GM21447 (cell line): Measurements from ENCODE around the gene GPC6.
"Not testable (repeated sequence)": the region's sequence is repeated elsewhere in the genome, so short reads cannot be mapped to it uniquely, and the experiment has no call there.

Experiments
- ATAC-seq: cut with Tn5 transposase; IDR thresholded peaks from one replicate; pipeline ENCODE4 v1.9.1; 2021; ENCODE audit not compliant: unreplicated experiment

Gene GPC6

DNA sequence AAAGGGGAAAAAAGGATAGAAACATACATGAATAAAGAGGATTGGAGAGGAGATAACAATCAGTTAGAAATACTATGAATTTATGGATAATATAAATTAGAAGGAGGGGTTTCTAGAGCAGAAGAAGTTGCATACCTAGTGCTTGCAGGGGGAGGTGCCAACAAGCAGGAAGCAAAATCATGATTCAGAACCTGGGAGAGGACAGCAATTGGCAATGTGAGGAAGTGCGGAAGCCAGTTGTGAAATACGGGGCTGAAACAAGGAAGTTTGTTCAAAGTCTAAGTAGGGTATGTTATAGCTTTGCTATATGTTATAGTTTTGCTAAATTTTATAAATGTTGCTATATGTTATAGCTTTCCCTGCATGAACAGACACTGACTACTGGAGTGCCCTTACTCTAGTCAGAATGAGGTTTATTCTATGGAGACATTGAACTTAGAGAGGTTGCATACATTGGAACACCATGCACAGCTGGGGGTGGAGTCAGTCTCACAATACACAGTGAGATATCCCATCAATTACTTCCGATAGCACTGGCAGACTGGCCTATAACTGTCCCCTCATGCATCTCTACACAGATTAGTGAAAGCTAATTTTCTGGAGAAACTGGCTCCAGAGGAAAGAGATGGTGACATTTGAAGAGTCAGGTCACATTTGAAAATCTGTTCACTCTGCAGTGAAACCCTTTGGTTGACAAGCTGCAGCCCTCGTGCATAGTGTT, 92.1 kb downstream of the GPC6 start:
- ATAC-seq: no peak

DNA sequence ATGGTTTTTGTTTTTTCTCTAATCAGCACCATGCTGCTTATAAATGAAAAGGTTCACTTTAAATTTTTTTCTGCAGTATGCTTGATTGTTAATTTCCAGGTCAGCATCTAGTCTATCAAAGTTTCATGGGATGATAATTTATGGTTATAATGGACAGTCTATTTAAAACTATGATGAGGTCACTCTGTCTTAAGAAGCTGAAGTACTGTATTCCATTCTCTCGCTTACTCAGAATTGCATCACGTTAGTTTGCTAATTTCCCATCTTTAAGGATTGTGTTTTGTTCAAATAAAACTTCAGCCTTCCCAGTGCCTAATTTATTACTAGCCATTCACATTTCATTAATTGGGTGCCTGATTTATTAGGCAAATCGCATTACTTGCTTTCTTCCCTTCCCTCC, 94.3 kb downstream of the GPC6 start:
- no peak for ATAC-seq

DNA sequence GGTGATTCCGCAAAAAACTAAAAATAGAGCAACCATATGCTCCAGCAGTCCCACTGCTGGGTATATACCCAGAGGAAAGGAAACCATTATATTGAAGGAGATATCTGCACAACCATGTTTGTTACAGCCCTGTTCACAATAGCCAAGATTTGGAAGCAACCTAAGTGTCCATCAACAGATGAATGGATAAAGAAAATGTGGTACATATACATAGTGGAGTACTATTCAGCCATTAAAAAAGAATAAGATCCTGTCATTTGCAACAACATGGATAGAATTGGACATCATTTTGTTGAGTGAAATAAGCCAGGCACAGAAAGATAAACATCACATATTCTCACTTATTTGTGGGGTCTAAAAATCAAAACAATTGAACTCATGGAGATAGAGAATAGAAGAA, 97.3 kb downstream of the GPC6 start:
- ATAC-seq: not testable (repeated sequence)

DNA sequence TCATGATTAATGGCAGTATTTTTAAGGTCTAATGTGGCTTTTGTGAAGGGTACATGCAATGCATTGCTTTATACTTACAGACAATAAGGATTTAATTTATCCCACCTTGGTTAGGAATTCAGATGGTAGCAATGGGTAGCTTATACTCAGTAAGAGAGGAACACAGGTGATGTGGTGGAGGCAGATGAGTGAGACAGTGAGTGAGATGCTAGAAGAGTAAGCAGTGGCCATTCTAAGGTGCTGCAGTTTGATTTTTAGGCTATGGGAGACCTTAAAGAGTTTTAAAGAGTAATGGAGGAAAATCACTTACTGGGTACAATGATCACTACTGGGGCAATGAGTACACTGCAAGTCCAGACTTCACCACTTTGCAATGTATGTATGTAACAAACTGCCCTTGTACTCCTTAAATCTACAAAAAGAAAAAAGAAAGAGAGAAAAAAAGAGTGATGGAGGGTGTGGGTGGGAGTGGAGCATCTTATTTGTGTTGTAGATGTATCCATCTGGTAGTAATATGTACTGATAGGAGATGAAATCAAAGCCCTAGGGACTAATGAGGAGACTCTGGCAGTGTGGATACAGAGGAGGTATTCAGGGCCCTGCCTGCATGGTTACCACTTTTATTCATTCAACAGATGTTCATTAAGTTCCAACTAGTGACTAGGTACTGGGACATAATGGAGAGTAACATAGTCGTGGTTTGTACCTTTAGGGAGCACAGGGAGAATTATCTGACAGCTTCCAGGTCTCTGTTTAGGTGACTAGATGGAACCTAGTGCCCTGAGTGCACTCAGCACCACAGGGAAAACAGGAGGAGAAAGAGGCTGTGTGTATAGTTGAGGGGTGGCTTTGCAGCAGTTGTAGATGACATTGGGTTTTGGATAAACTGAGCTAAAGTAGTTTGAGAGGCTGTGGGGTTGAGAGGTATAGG, 99.0 kb downstream of the GPC6 start:
- ATAC-seq: no peak

DNA sequence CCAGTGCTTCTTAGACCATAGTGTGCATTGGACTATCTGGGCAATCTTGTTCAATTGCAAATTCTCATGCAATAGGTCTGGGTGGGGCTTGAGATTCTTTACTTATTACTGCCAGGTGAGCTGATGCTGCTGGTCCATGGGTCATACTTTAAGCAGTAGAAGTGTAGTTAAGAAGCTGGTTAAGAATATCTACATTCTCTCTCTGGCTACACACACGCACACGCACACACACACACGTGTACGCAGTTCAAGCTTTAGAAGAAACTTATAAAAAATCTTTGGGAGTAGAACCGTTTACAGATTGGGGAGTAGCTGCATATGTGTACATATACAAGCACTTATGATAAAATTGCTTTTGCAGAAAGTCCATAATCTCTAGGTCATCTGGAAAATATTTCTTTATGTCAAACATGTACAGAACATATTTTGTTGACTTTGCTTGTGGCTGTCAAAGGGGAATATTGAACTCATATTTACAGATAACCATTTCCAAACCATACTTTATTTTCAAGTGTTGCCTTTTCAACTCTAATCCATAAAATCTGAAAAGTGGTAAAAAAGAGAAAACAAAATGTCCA, 99.7 kb downstream of the GPC6 start:
- no peak for ATAC-seq

DNA sequence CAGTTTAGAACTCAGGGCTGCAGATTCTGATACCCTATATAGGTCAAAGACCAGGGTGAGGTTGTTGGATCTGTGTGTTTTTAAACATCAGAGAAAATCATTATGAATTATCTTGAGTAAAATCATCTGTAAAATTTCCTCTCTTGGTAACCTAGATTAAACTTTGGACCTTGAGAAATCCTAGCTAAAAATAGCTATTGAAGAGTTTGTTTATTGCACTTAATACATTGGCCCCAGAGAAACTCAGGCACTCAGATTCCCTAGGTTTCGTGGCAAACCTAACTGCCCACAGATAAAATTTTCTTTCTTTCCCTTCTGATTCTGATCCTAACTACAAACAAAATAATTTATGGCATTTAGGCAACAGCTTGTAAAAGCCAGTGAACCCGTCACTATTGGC, 102.3 kb downstream of the GPC6 start:
- ATAC-seq: no peak

DNA sequence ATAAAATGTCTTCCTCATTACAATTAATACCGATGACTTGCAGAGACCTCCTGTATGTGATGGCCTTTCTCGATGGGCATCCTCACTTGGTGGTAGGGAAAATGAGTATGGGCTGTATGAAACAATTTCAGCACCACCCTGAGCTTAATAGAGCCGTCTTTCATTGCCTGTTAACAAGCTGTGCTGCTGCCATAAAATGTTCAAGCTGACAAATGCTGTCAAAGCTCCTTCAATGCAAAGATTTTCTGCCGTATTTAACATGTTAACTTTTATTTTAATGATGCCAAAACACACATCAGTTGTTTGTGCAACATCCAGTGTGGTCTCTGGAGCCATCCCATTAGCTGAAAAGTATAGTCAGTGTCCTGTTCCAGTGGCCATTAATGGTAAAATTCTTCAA, 110.1 kb downstream of the GPC6 start:
- ATAC-seq: no peak

DNA sequence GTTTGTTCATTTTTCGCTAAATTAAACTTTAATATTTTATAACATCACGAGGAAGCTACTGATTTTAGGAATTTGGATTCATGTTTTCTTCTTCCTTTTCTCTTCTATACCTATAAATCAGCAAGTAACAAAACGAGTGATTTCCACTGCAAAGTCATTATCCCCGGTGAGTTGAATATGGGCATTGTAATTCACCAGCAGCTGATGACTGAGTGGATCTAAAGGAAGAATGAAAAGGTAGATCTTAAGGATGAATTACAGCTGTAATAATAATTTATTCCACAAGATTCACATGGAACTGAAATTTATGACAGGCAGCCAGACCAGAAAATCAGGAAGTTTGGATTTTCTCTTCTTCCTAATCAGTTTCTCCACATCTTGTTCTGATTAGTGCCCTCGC, 111.4 kb downstream of the GPC6 start:
- ATAC-seq: no peak

DNA sequence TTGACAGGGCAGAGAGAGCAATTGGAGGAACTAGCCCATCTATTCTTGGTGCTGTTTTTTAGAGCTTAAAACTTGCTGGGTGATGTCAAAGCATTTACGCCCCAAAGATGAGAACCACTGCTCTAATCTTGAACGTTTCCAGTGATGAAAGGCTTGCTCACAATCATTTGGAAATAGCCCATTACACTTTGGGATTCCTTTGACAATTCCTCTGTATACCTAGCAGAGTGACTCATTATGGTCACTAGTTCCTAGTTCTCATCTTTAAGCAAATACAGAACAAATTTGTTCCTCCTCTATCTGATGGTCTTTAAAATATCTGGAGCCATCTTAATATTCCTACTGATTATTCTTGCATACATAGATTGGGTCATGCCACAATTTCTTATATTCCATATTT, 112.3 kb downstream of the GPC6 start:
- no peak for ATAC-seq

DNA sequence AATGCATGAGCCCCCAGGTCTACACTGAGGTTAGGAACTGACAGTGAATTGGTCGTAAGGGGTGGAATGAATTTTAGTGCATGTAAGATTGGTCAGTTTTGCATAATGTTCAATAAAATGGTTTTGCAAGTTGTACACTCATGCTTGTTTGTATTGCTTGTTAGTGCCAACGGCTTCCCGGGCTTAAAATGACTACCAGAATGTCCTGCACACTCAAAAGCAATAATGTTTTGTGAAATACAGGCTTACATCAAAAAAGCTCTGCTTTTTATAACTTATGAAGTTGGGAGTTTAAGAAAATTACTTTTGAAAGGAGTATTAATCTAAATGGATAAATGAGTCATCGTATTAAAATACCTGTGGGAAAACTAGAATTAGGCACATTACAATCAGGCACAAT, 112.9 kb downstream of the GPC6 start:
- no peak for ATAC-seq

DNA sequence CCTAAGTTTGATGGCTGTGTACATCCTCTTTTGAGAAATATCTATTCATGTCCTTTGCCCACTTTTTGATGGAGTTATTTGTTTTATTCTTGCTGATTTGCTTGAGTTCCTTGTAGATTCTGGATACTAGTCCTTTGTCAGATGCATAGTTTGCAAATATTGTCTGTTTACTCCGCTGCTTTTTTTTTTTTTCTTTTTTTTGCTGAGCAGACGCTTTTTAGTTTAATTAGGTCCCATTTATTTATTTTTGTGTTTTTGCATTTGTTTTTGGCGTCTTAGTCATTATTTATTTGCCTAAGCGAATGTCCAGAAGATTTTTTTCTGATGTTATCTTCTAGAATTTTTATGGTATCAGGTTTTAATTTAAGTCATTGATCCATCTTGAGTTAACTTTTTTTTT, 114.9 kb downstream of the GPC6 start:
- no peak for ATAC-seq

DNA sequence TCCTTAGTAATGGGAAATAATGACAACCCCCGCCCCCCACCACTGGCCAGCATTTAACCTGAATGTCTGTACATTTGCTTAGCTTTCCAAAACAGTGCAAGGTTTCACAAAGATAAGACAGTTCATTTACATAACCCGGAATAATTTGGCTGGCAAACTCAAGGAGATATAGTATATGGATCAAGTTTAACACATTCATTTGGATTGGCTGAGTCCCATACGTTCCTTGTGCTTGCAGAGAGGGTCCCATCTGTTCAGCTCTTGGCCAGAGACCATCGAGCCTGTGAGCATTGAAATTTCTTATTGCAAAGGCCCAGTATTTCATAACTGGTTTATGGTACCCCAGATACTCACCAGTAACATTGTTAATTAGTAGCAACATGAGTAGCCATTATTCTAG, 116.5 kb downstream of the GPC6 start:
- no peak for ATAC-seq

DNA sequence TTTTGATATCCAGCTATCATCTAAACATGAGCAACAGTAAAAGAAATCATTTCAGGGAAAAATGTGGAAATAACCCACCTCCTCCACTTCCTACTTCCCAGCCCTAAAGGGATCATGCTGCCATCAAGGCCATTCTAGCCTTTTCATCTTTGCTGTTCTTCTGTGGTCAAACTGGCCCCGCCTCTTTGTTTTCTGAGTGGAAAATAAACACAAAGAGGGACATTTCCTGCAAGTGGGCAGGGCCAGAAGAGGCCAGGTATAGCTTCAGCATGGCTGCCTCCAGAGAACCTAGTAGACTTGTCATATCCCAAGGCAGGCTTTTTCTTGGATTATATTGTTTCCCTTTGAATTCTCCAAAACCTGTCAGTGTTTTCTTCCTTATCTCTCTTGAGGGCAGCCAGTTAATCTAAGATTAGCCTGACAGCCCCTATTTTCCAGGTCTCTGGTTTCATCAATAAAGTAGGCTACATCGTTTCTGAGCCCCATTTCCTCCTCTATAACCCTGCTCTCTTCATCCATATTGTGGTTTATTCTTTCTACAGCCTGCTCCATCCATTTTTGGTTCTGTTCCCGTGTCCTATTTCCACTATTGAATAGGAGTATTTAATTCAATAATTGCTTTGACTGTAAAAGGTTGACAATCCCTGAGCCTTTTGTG, 117.6 kb downstream of the GPC6 start:
- ATAC-seq: no peak

DNA sequence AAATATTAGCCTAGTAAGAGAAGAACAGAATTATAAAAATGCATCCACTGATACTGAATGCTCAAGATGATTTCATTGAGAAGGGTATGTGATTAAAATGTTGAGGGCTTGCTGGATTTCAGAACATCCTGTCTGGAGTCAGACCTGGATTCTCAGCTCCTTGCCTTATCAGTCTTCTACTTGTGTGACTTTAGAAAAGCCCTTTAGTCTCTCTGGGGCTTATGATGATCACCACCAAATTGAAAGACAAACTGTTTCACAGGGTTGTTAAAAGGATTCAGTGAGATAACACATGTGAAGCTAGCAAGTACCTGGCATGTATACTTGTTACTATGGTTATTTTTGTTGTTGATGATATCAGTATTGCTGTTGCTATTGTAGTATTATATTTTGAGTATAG, 118.4 kb downstream of the GPC6 start:
- no peak for ATAC-seq

DNA sequence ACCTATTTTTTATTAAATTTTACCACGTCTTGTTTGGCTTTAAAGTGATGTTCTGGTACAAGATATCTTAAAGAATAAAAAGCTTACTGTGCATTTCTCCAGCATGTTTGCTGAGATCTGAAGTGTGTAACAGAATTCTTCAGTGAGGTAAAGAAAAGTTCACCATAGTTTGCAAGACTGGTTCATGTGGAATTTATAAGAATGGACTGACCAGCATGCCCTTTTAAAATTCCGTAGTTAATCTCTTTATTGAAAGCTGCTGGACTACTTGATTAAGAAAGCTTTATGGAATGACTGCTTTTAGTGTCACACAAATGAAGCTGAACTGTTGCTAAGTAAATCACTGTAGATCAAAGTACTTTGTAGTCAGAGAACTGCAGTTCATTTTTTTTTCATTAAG, 119.2 kb downstream of the GPC6 start:
- ATAC-seq: no peak

DNA sequence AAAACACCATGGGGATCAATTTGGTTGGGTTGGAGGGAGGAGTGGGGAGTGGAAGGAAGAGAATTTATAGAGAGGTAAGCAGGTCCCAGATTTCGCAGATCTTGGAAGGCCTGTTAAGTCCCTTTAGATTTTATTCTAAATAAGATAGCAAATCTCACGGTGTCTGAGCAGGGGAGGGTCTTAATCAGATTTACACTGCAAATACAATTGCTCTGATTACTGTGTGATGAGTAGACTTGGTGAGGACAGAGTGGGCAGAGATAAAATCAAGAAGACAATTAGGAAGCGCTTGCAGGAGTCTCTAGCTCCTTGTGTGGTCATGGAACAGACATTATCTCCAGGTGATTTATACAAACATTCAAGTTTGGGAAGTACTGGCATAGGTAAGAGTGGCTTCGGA, 126.0 kb downstream of the GPC6 start:
- ATAC-seq: no peak

DNA sequence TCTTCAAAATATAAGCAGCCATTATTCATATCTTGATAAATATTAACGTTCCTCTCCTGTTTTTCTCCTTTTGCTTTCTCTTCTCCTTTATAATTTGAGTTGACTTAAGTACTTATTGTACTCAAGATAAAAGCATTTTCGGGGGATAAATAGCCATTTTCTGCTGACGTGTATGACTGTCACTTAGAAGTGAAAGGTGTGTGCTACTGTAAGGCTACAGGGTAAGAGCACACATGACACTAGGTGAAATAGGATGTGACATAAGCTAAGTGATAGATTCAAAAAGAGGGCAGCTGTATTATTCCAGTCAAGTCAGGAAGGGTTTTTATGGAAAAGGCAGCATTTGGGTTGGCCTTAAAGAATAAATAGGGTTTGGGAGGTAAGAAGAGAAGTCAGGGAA, 128.5 kb downstream of the GPC6 start:
- ATAC-seq: no peak

DNA sequence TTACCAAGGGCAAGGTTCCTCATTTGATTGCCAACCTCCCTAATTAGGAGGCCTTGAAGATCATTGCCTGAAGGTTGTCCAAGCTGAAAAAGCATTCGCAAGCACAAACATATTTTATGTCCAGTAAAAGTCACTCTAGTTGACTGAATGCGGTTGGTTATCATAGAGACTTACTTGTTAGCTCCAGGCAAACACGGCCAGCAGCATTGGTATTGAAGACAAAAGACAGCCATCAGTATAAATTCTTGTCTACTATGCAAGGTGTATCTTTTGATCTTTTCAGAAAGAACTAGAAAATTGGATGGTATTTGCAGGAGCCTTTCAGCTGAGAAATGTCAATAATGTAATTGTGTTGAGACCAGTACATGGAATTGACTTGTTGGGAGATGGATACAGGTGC, 129.9 kb downstream of the GPC6 start:
- ATAC-seq: no peak

DNA sequence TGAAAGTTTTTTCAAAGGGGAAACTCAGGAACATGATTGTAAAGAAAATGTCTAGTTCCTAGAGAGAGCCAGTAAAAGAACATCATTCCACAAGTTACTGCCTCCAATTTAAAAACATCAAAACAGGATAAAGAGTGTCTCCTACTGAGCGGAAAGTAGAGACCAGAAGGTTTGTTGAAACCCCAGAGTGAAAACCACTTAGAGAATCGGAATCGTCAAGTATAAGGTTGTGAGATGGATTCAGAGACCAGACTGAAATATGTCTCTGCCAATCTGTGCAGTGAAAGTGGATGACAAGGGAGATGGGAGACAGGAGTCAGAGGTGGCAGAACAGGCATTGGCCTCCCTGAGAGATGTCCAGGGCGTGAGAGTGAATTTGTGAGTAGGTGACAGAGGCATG, 133.4 kb downstream of the GPC6 start:
- ATAC-seq: no peak

DNA sequence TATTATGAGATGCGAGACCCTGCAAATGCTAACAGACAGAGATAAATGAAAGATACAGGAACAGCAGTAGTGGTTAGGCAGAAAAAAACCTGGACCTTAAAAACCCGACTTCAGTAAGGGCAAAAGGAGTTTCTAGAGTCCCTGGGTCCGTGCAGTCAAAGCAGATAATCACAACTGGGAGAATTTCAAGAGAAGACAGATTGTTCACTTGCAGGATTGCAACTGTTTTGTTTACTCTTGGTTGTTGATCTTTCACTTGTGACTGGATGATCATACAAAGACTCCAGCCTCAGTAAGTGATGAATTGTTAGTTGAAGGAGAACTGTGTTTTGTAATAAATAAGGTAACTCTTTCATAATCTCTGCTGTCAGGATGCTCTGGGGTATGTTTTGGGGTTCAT, 135.1 kb downstream of the GPC6 start:
- no peak for ATAC-seq

DNA sequence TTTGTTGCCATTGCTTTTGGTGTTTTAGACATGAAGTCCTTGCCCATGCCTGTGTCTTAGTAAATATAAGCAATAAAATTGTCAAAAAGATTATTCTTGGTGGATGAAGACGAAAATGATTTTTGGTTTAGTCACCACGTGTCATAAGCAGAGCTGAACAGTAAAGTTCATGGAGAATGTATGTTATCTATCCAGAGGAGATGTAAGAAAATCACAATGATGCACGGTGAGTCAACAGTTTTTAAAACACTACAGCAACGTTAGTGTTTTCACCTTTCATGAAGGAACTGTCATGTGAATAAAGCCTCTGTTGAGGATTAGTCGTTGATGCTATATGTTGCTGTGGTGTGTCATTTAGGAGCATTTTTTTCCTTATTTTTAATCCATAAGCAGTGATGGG, 137.6 kb downstream of the GPC6 start:
- ATAC-seq: no peak

DNA sequence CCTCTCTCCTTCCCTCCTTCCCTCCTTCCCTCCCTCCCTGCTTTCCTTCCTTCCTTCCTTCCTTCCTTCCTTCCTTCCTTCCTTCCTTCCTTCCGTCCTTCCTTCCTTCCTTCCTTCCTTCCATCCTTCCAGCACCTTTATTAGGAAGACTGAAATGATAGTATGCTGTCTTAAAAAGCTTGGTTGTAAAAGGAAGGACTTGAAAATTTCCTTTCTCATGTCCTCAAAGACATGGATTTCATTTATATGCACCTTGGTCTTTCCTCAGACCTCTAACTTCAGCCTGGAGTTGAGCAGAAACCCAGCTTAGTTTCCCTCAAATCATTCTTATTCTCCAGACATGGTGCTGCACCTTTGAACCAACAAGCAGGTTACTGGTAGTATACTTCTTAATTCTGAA, 141.7 kb downstream of the GPC6 start:
- no peak for ATAC-seq
